D721Med (cell line): ENCODE data around the gene PAGR1.

ENCODE experiments used
- DNase-seq: peaks from one replicate; pipeline ENCODE4 v3.0.0; 2011; ENCODE audit warnings: low spot score; ENCODE audit not compliant: insufficient read length
- FAIRE-seq: peaks from 2 replicates; lab custom pipeline; 2011; peaks lifted over from hg19 to GRCh38; lab: Jason Lieb, UNC
- CTCF ChIP-seq: IDR thresholded peaks from 2 replicates; pipeline ENCODE4 v1.5.1; 2012; ENCODE audit warnings: mild to moderate bottlenecking, control low read depth; ENCODE audit not compliant: insufficient read depth; ENCODE audit errors: missing control alignments

The PAGR1 gene

GRCh38 chr16:29854520-29855100, 38.7 kb downstream of the PAGR1 start:
- FAIRE-seq, result no peak
- TF ChIP-seq CTCF, result no peak
- DNase-seq, result no peak

- FAIRE-seq, result no peak
- no peak for TF ChIP-seq CTCF
- no peak for DNase-seq
Observed at GRCh38 chr16:29857133-29857760, 41.3 kb downstream of the PAGR1 start.

- no peak for TF ChIP-seq CTCF
- no peak for FAIRE-seq
- DNase-seq, result no peak
Observed at GRCh38 chr16:29858149-29858849, 42.3 kb downstream of the PAGR1 start.

- TF ChIP-seq CTCF, result no peak
- DNase-seq (no peak), FAIRE-seq (no peak)
Observed at GRCh38 chr16:29858974-29859373, 43.0 kb downstream of the PAGR1 start.

- TF ChIP-seq CTCF, result no peak
- DNase-seq (no peak), FAIRE-seq (no peak)
Observed at GRCh38 chr16:29860218-29860617, 44.3 kb downstream of the PAGR1 start.

- DNase-seq, result no peak
- no peak for TF ChIP-seq CTCF
- no peak for FAIRE-seq
Observed at GRCh38 chr16:29862383-29862883, 46.5 kb downstream of the PAGR1 start.
